ENCODE results near the gene TMEM151B.

DNA sequence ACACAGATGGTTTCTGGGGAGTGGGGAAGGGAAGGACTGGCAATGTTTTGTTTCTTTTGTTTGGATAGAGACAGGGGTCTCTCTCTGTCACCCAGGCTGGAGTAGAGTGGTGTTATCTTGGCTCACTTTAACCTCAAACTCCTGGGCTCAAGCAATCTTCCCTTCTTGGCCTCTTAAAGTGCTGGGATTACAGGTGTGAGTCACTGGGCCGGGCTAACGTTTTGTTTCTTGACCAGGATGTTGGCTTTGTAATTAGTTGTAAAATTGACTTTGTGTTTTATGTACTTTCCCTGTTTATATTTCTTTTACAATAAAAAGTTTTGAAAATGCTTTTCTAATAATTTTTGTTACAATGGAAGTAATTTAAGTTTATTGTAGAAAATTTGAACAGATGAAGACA is 83.1 kb downstream of the TMEM151B start:
- TF ChIP-seq POLR2A (IDR thresholded peaks at IDR 0.05): no peak
- TF ChIP-seq, protein P1, sequence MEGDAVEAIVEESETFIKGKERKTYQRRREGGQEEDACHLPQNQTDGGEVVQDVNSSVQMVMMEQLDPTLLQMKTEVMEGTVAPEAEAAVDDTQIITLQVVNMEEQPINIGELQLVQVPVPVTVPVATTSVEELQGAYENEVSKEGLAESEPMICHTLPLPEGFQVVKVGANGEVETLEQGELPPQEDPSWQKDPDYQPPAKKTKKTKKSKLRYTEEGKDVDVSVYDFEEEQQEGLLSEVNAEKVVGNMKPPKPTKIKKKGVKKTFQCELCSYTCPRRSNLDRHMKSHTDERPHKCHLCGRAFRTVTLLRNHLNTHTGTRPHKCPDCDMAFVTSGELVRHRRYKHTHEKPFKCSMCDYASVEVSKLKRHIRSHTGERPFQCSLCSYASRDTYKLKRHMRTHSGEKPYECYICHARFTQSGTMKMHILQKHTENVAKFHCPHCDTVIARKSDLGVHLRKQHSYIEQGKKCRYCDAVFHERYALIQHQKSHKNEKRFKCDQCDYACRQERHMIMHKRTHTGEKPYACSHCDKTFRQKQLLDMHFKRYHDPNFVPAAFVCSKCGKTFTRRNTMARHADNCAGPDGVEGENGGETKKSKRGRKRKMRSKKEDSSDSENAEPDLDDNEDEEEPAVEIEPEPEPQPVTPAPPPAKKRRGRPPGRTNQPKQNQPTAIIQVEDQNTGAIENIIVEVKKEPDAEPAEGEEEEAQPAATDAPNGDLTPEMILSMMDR (IDR thresholded peaks at IDR 0.05): no peak
